DND-41 (cell line): ENCODE data around the gene DNER.

Source experiments
- ATAC-seq: fragments of 200-7000 bp; cut with Tn5 transposase; 3 replicates; pipeline ENCODE4 v1.9.1; 2021; ENCODE audit warnings: low read depth; ENCODE audit not compliant: insufficient read depth
- DNase-seq: peaks from one replicate; pipeline ENCODE4 v3.0.0-alpha.2; 2020
- H2AFZ ChIP-seq: 2 replicates; pipeline ENCODE4 v1.6.0; 2012; ENCODE audit warnings: low read depth, low read length
- H3K27ac ChIP-seq: 2 replicates; pipeline ENCODE4 v1.5.1; 2012; ENCODE audit warnings: low read length, inconsistent platforms
- H3K27me3 ChIP-seq: fragments of 200-600 bp; sonication (generic); 2 replicates; pipeline ENCODE4 v1.6.0; 2012; ENCODE audit warnings: low read length, mild to moderate bottlenecking, inconsistent platforms; ENCODE audit not compliant: insufficient read depth, poor library complexity
- H3K36me3 ChIP-seq: 2 replicates; pipeline ENCODE4 v1.5.1; 2012; ENCODE audit warnings: low read length, inconsistent platforms; ENCODE audit not compliant: insufficient read depth
- H3K4me1 ChIP-seq: 2 replicates; pipeline ENCODE4 v1.5.1; 2012; ENCODE audit warnings: mild to moderate bottlenecking, low read length; ENCODE audit not compliant: insufficient read depth
- H3K4me2 ChIP-seq: 2 replicates; pipeline ENCODE4 v1.6.0; 2012; ENCODE audit warnings: mild to moderate bottlenecking, moderate library complexity, low read length, inconsistent platforms; ENCODE audit not compliant: insufficient read depth
- H3K4me3 ChIP-seq, 2 experiments: fragments of 200-600 bp in 1 of 2; shearing (Covaris generic) in 1 of 2; 2 replicates each; pipeline ENCODE4 v1.5.1; 2012 to 2016; ENCODE audit warnings: inconsistent platforms in 2 of 2, low read length in 2 of 2, mild to moderate bottlenecking in 2 of 2, low read depth in 1 of 2, moderate library complexity in 1 of 2
- H3K79me2 ChIP-seq: 2 replicates; pipeline ENCODE4 v1.6.0; 2012; ENCODE audit warnings: low read length, inconsistent platforms; ENCODE audit not compliant: insufficient read depth
- H3K9ac ChIP-seq: 2 replicates; pipeline ENCODE4 v1.6.0; 2012; ENCODE audit warnings: low read depth, mild to moderate bottlenecking, inconsistent platforms, low read length, moderate library complexity
- H3K9me3 ChIP-seq: 2 replicates; pipeline ENCODE4 v1.5.1; 2012; ENCODE audit warnings: low read length, moderate library complexity, mild to moderate bottlenecking, inconsistent platforms; ENCODE audit not compliant: insufficient read depth, severe bottlenecking
- H4K20me1 ChIP-seq: 2 replicates; pipeline ENCODE4 v1.6.0; 2012; ENCODE audit warnings: low read length; ENCODE audit not compliant: insufficient read depth
- CTCF ChIP-seq: IDR thresholded peaks from 2 replicates; pipeline ENCODE4 v1.5.1; 2012; ENCODE audit warnings: borderline replicate concordance, low read length, moderate library complexity, mild to moderate bottlenecking; ENCODE audit not compliant: poor library complexity, severe bottlenecking; ENCODE audit errors: extremely low read depth
- EZH2 ChIP-seq: IDR thresholded peaks from 3 replicates; pipeline ENCODE4 v1.6.1; 2012; ENCODE audit warnings: borderline replicate concordance, low read depth, mild to moderate bottlenecking, moderate library complexity, low read length, inconsistent platforms; ENCODE audit not compliant: severe bottlenecking

Gene DNER

DNA sequence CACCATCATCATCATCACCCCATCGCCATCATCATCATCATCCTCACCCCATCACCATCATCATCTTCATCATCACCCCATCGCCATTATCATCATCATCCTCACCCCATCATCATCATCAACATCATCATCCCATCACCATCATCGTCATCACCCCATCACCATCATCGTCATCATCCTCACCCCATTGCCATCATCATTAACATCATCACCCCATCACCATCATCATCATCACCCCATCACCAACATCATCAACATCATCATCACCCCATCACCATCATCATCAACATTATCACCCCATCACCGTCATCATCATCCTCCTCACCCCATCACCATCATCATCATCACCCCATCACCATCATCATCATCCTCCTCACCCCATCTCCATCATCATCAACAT lies 151.0 kb downstream of the DNER start:
- Histone ChIP-seq H3K4me2 (no peak overlapping the region), H3K27me3 (peaks cover 4% of the 10 kb centered on the region), H3K9me3 (no peaks in the 10 kb centered on the region), H3K9ac (no peak overlapping the region), H3K4me1 (no peaks in the 10 kb centered on the region), H3K4me3 (no peak overlapping the region), H3K79me2 (no peaks in the 10 kb centered on the region), H3K27ac (no peak overlapping the region), H4K20me1 (no peaks in the 10 kb centered on the region; the same call in 1 of the 2 replicates), H3K36me3 (no peaks in the 10 kb centered on the region), H2AFZ (no peak overlapping the region)
- TF ChIP-seq CTCF (no peak), EZH2 (no peak)
- ATAC-seq (no peak), DNase-seq (no peak)

GRCh38 chr2:229562472-229563127 lies 151.8 kb downstream of the DNER start:
- Histone ChIP-seq H3K79me2 (no peaks in the 10 kb centered on the region), H2AFZ (no peak overlapping the region), H3K36me3 (no peaks in the 10 kb centered on the region), H3K9me3 (no peaks in the 10 kb centered on the region), H4K20me1 (no peaks in the 10 kb centered on the region; the same call in 1 of the 2 replicates), H3K27me3 (peaks cover 4% of the 10 kb centered on the region), H3K4me3 (no peak overlapping the region), H3K27ac (no peak overlapping the region), H3K4me2 (no peak overlapping the region), H3K4me1 (no peaks in the 10 kb centered on the region), H3K9ac (no peak overlapping the region)
- no peak for ATAC-seq
- TF ChIP-seq CTCF (no peak), EZH2 (no peak)
- no peak for DNase-seq

GRCh38 chr2:229559986-229560385 lies 154.4 kb downstream of the DNER start:
- Histone ChIP-seq H3K27me3 (peaks cover 4% of the 10 kb centered on the region), H4K20me1 (no peaks in the 10 kb centered on the region; the same call in 1 of the 2 replicates), H2AFZ (no peak overlapping the region), H3K4me1 (no peaks in the 10 kb centered on the region), H3K4me2 (no peak overlapping the region), H3K9me3 (no peaks in the 10 kb centered on the region), H3K27ac (no peak overlapping the region), H3K79me2 (no peaks in the 10 kb centered on the region), H3K36me3 (no peaks in the 10 kb centered on the region), H3K9ac (no peak overlapping the region), H3K4me3 (no peak overlapping the region)
- DNase-seq (no peak), ATAC-seq (no peak)
- TF ChIP-seq CTCF: no peak
- TF ChIP-seq EZH2: no peak
